OCI-LY1 (cell line): Measurements from ENCODE around the gene HBZ.
"Not testable (repeated sequence)": the region's sequence is repeated elsewhere in the genome, so short reads cannot be mapped to it uniquely, and the experiment has no call there.

Experiments
- CTCF ChIP-seq: fragments of 200-600 bp; sonication (generic), shearing (Covaris generic); IDR thresholded peaks from 2 replicates; pipeline ENCODE4 v1.5.1; 2017; ENCODE audit warnings: mild to moderate bottlenecking, antibody characterized with exemption, low read length, moderate library complexity, mixed read lengths
- EZH2 ChIP-seq: fragments of 200-600 bp; sonication (generic), shearing (Covaris generic); IDR thresholded peaks from 2 replicates; pipeline ENCODE4 v1.8.0; 2017; ENCODE audit warnings: borderline replicate concordance, mixed run types, mild to moderate bottlenecking, antibody characterized with exemption, low read length, moderate library complexity, mixed read lengths

GRCh38 chr16:173211-173854, 20.9 kb downstream of the HBZ start:
- not testable (repeated sequence) for TF ChIP-seq CTCF, EZH2
